ENCODE data around the gene NCAN. TPM values are rescaled to one million over a fixed set of nuclear protein-coding genes. Genes with fewer than 3 reads are reported as not detected.

The NCAN gene
- total and polyA plus RNA-seq, 2 of the 8 experiments (the other 6 are each of a cell fraction or from before 2014, with no cell fraction given), result 2.7 TPM

DNA sequence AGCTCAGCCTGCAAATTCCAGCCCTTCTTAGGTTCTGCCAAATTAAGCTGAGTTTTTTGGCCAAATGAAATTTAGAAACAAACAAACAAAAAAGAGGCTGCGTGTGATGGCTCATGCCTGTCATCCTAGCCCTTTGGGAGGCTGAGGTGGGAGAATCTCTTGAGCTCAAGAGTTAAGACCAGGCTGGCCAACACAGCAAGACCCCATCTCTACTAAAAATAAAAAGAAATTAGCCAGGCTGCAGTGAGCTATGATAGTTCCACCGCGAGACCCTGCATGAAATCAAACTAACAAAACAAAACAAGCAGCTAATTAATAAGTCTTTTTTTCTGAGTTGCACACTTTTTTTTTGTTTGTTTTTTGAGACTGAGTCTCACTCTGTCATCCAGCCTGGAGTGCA, 17.9 kb downstream of the NCAN start:
- Histone ChIP-seq H3K4ac (replicated peaks; ENCODE audit: insufficient read length, low read depth, low read length) (no peak overlapping the region), H3K23me2 (ENCODE audit: low read depth, low read length) (peaks cover 3% of the 10 kb centered on the region; the same call in 1 of the 2 replicates), H3K36me3 (ENCODE audit: control insufficient read depth in 2 of 4, insufficient read depth in 4 of 4, low read length in 3 of 4) (no peaks in the 10 kb centered on the region), H3K56ac (replicated peaks; ENCODE audit: insufficient read length, low read depth, low read length) (no peak overlapping the region), H2BK15ac (ENCODE audit: low read length) (no peak overlapping the region), H3K79me1 (ENCODE audit: low read depth, low read length) (no peaks in the 10 kb centered on the region), H4K91ac (replicated peaks; ENCODE audit: insufficient read length, low read length) (no peak overlapping the region), H3K4me3 (ENCODE audit: extremely low read depth in 1 of 4, insufficient read depth in 2 of 4, low read depth in 3 of 4, low read length in 4 of 4) (no peak overlapping the region), H4K20me1 (replicated peaks in 1 of 2; ENCODE audit: control insufficient read depth in 1 of 2, insufficient read depth in 2 of 2, low read length in 2 of 2) (no peaks in the 10 kb centered on the region), H3K4me1 (replicated peaks in 1 of 4; ENCODE audit: control insufficient read depth in 3 of 4, insufficient read depth in 4 of 4, low read length in 3 of 4) (peaks cover 0 to 7% (median 3%) of the 10 kb centered on the region in 4 experiments; a peak in 4 of 7 replicates), H3K9me3 (ENCODE audit: insufficient read depth in 2 of 2, low read depth in 1 of 2, low read length in 1 of 2) (peaks cover 4 to 10% of the 10 kb centered on the region in 2 experiments), H3K23ac (ENCODE audit: insufficient read length) (no peak overlapping the region), H2BK5ac (ENCODE audit: low read depth, low read length) (no peak overlapping the region), H2BK20ac (ENCODE audit: low read length) (no peak overlapping the region), H2AK5ac (ENCODE audit: low read depth, low read length) (no peak overlapping the region), H3K27ac (ENCODE audit: low read depth, low read length) (no peak overlapping the region), H2BK120ac (replicated peaks; ENCODE audit: low read depth, low read length) (no peak overlapping the region), H4K8ac (ENCODE audit: extremely low read depth, insufficient read depth, low read length) (no peak overlapping the region), H3K14ac (ENCODE audit: insufficient read length) (no peak overlapping the region), H3K9ac (replicated peaks in 1 of 4; ENCODE audit: extremely low read depth in 1 of 4, low read depth in 3 of 4, low read length in 3 of 4) (no peak overlapping the region), H2BK12ac (ENCODE audit: low read depth, low read length) (no peak overlapping the region), H3K4me2 (ENCODE audit: insufficient read depth in 1 of 2, low read depth in 2 of 2, low read length in 2 of 2) (no peak overlapping the region), H3K27me3 (replicated peaks in 1 of 4; ENCODE audit: control insufficient read depth in 3 of 4, extremely low read depth in 1 of 4, insufficient read depth in 3 of 4, low read length in 3 of 4) (peaks cover 0 to 5% (median under 1%) of the 10 kb centered on the region in 4 experiments; a peak in 4 of 7 replicates), H3K18ac (ENCODE audit: extremely low read depth, low read length) (no peak overlapping the region), H2AFZ (ENCODE audit: low read length) (no peak overlapping the region), H3K79me2 (ENCODE audit: control insufficient read depth in 1 of 2, insufficient read depth in 2 of 2, low read length in 2 of 2) (no peaks in the 10 kb centered on the region), H4K5ac (ENCODE audit: insufficient read length, low read depth, low read length) (no peak overlapping the region)
- ChIA-PET POLR2A (ENCODE audit: partially characterized antibody) (interaction anchor here (0.7 to 1.2 kb wide), 4 partner anchors 14 to 175 kb away, joined by 3 read pairs; partner anchors contain the start of gene GATAD2A), CTCF (ENCODE audit: partially characterized antibody) (interaction anchor here (0.8 to 1.5 kb wide), 5 partner anchors 8 to 175 kb away, joined by 3 to 5 read pairs (median 4); no protein-coding TSS in a partner anchor)
- 92% methylated on average over 3 of the region's 3 CpGs; no CpG with 5 or more reads in 1 of the 2 experiments for WGBS, 2 experiments (ENCODE audit: extremely low coverage in 1 of 2, insufficient coverage in 1 of 2, insufficient read length in 1 of 2, insufficient replicate concordance in 2 of 2, low coverage in 1 of 2, low lambda C conversion rate in 2 of 2, missing lambda C conversion rate in 1 of 2)
- FAIRE-seq, result no peak
- no peak for DNase-seq (ENCODE audit: low read depth in 1 of 2, low spot score in 2 of 2)
- TF ChIP-seq CHD2 (IDR thresholded peaks at IDR 0.05; ENCODE audit: low read length) (no peak), SIRT6 (IDR thresholded peaks at IDR 0.05; ENCODE audit: low read length) (no peak), TAF1 (IDR thresholded peaks at IDR 0.05; ENCODE audit: low read depth, low read length) (no peak), ZNF274 (IDR thresholded peaks at IDR 0.05; ENCODE audit: borderline replicate concordance, extremely low read depth, low read length) (no peak), PHF8 (conservative IDR thresholded peaks at IDR 0.05; ENCODE audit: low read depth, low read length) (no peak), TBP (IDR thresholded peaks at IDR 0.05; ENCODE audit: low read depth, low read length) (no peak), TEAD4 (IDR thresholded peaks at IDR 0.05; ENCODE audit: low read depth, low read length) (no peak), KDM1A (IDR thresholded peaks at IDR 0.05; ENCODE audit: borderline replicate concordance, low read length) (no peak), EP300 (IDR thresholded peaks at IDR 0.05; ENCODE audit: borderline replicate concordance in 1 of 2, low read depth in 2 of 2, low read length in 2 of 2) (no peak), CREB1 (IDR thresholded peaks at IDR 0.05) (no peak), CBX5 (IDR thresholded peaks at IDR 0.05; ENCODE audit: low read depth, low read length) (no peak), ASH2L (IDR thresholded peaks at IDR 0.05; ENCODE audit: low read length) (no peak), SP4 (IDR thresholded peaks at IDR 0.05; ENCODE audit: low read length) (no peak), JUND (IDR thresholded peaks at IDR 0.05; ENCODE audit: low read length) (no peak)
- TF ChIP-seq, protein P1, sequence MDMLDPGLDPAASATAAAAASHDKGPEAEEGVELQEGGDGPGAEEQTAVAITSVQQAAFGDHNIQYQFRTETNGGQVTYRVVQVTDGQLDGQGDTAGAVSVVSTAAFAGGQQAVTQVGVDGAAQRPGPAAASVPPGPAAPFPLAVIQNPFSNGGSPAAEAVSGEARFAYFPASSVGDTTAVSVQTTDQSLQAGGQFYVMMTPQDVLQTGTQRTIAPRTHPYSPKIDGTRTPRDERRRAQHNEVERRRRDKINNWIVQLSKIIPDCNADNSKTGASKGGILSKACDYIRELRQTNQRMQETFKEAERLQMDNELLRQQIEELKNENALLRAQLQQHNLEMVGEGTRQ (IDR thresholded peaks at IDR 0.05; ENCODE audit: low read length), result no peak
